Right lobe of liver (tissue), 6 donors: ENCODE data around the gene IGF2BP2. TPM values are rescaled to one million over a fixed set of nuclear protein-coding genes. Genes with fewer than 3 reads are reported as not detected.

Experiments used
- ATAC-seq, 4 donors: fragments of 200-7000 bp; cut with Tn5 transposase; one replicate each; pipeline ENCODE4 v1.9.1; 2020; ENCODE audit warnings: mild to moderate bottlenecking in 4 of 4, moderate library complexity in 4 of 4
- DNase-seq, 3 donors: peaks; one replicate each; pipeline ENCODE4 v3.0.0-alpha.2; 2020
- H3K27ac ChIP-seq, 3 donors: fragments of 200-600 bp; one replicate each; pipeline ENCODE4 v1.8.0; 2022
- H3K27me3 ChIP-seq, 2 donors: fragments of 200-600 bp; one replicate each; pipeline ENCODE4 v1.8.0; 2022
- H3K36me3 ChIP-seq, 4 donors: fragments of 200-600 bp; sonication (generic) in 1 of 4; one replicate each; pipeline versions ENCODE4 v1.5.1 to v1.8.0; 2017 to 2022; ENCODE audit warnings: control low read depth in 1 of 4
- H3K4me1 ChIP-seq, 4 donors: fragments of 200-600 bp; sonication (generic) in 1 of 4; one replicate each; pipeline versions ENCODE4 v1.5.1 to v1.8.0; 2017 to 2022; ENCODE audit warnings: control low read depth in 1 of 4
- H3K4me3 ChIP-seq, 3 donors: fragments of 200-600 bp; one replicate each; pipeline ENCODE4 v1.8.0; 2022
- H3K9me3 ChIP-seq, 4 donors: fragments of 200-600 bp; sonication (generic) in 1 of 4; one replicate each; pipeline versions ENCODE4 v1.5.1 to v1.8.0; 2017 to 2022; ENCODE audit warnings: control low read depth in 1 of 4
- POLR2A ChIP-seq: fragments of 450-650 bp; IDR thresholded peaks from one replicate; pipeline ENCODE4 v1.6.1; 2017; ENCODE audit warnings: antibody characterized with exemption, mild to moderate bottlenecking
- WGBS: methylation state at CpG from one replicate; pipeline ENCODE4 v1.1.6; 2018; ENCODE audit warnings: low coverage, low lambda C conversion rate; ENCODE audit not compliant: insufficient coverage; ENCODE audit errors: missing lambda C conversion rate; 5-methylcytosine and 5-hydroxymethylcytosine counted together
- intact Hi-C, 2 donors: fragments of 100-400 bp; cut with DNase I; formaldehyde crosslinking; loops; one replicate each; pipeline versions ENCODE4 v1.11.2 to v1.14.1; 2022
- total RNA-seq, 6 experiments: library from RNA; depleted of rRNA in 2 of 6; stranded (reverse); fragments of >200 nt in 2 of 6; fragmentation: NEBNext Ultra II Directional in 3 of 6; extraction: Animal tissue kit (Norgen Biotek cat#: 25700) in 3 of 6; gene quantifications; one replicate each; pipeline versions ENCODE4 v1.1.0 to v1.2.4, GENCODE V29; 2016 to 2023
- TF ChIP-seq, protein P1 (sequence below), 4 donors: fragments of 200-600 bp in 3 of 4; fragments of 450-650 bp in 1 of 4; IDR thresholded peaks; one replicate each; pipeline versions ENCODE4 v1.5.1 to v1.8.0; 2016 to 2022; ENCODE audit warnings: antibody characterized with exemption in 4 of 4, mild to moderate bottlenecking in 2 of 4
- donor health status: DM: no; HTN: yes; CAD: no.
- donor health status: DM: no; HTN: no; CAD: no.
- donor health status: DM: no; HTN: no; CAD: no.
- donor health status: DM: no; HTN: yes; CAD: no.
- donor health status: DM: no; HTN: yes; CAD: no.

The IGF2BP2 gene
- total RNA-seq, 6 experiments from 2014 or later: 0.99 to 3.0 (median 1.8) TPM

DNA sequence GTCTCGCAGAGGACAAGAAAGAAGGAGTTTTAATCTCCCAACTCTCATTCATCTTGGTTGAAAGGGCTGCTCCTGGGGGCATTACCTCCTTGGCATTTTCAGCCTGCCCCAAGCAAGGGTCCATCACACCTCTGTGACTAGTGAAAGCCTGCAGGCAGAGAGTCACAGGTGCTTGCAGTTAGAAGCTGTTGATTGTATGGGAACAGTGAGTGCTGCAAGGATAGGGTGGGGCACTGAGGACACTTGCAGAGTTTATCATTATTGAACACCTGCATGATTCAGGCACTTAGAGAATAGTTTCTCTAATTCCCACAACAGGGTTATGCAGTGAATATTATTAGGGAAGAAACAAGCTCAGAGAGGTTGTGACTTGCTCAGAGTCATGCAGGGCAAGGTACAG lies 41.7 kb upstream of the IGF2BP2 start:
- ATAC-seq: no peak
- no CpG with 5 or more reads among the region's 1 CpG for WGBS
- no peak for DNase-seq
- no peak overlapping the region for H3K27ac ChIP-seq
- TF ChIP-seq POLR2A: no peak
- TF ChIP-seq, protein P1, sequence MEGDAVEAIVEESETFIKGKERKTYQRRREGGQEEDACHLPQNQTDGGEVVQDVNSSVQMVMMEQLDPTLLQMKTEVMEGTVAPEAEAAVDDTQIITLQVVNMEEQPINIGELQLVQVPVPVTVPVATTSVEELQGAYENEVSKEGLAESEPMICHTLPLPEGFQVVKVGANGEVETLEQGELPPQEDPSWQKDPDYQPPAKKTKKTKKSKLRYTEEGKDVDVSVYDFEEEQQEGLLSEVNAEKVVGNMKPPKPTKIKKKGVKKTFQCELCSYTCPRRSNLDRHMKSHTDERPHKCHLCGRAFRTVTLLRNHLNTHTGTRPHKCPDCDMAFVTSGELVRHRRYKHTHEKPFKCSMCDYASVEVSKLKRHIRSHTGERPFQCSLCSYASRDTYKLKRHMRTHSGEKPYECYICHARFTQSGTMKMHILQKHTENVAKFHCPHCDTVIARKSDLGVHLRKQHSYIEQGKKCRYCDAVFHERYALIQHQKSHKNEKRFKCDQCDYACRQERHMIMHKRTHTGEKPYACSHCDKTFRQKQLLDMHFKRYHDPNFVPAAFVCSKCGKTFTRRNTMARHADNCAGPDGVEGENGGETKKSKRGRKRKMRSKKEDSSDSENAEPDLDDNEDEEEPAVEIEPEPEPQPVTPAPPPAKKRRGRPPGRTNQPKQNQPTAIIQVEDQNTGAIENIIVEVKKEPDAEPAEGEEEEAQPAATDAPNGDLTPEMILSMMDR (IDR thresholded peaks at IDR 0.05): no peak
- H3K4me3 ChIP-seq: no peak overlapping the region
- no peaks in the 10 kb centered on the region for H3K4me1 ChIP-seq
- H3K9me3 ChIP-seq: no peaks in the 10 kb centered on the region
- no peaks in the 10 kb centered on the region for H3K36me3 ChIP-seq
- intact Hi-C loops: no loop called here
- H3K27me3 ChIP-seq: no peaks in the 10 kb centered on the region

DNA sequence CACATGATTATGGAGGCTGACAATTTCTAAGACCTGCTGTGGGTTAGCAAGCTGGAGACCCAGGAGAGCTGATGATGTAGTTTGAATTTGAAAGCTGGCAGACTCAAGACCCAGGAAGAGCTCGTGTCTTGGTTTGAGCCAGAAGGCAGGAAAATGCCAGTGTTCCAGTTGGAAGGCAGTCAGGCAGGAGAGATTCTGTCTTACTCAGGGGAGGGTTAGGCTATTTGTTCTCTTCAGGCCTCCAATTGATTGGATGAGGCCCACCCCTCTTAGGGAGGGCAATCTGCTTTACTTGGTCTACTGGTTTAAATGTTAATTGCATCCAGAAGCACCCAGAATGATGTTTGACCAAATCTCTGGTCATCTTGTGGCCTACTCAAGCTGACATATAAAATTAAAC lies 40.4 kb upstream of the IGF2BP2 start:
- Histone ChIP-seq H3K4me3 (no peak overlapping the region), H3K27me3 (no peaks in the 10 kb centered on the region), H3K27ac (no peak overlapping the region), H3K36me3 (no peaks in the 10 kb centered on the region), H3K9me3 (no peaks in the 10 kb centered on the region), H3K4me1 (no peaks in the 10 kb centered on the region)
- no CpG with 5 or more reads among the region's 1 CpG for WGBS
- intact Hi-C loops: no loop called here
- ATAC-seq (no peak), DNase-seq (no peak)
- TF ChIP-seq, protein P1 (IDR thresholded peaks at IDR 0.05): no peak
- TF ChIP-seq POLR2A: no peak

DNA sequence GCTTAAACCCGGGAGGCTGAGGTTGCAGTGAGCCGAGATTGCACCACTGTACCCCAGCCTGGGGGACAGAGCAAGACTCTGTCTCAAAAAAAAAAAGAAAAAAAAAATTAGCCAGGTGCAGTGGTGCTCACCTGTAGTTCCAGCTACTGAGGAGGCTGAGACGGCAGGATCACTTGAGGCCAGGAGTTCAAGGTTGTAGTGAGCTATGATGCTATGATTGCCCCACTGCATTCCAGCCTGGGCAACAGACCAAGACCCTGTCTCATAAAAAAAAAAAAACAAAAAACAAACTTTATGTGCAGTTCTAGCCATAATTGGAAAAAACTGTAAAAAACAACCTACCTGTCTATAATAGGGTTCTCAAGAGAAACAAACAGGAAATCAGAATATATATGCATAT lies 39.9 kb upstream of the IGF2BP2 start:
- TF ChIP-seq, protein P1 (IDR thresholded peaks at IDR 0.05): no peak
- TF ChIP-seq POLR2A: no peak
- H3K9me3 ChIP-seq: no peaks in the 10 kb centered on the region
- no peaks in the 10 kb centered on the region for H3K36me3 ChIP-seq
- no peak for ATAC-seq
- no peak for DNase-seq
- no peaks in the 10 kb centered on the region for H3K27me3 ChIP-seq
- H3K27ac ChIP-seq: no peak overlapping the region
- no peaks in the 10 kb centered on the region for H3K4me1 ChIP-seq
- H3K4me3 ChIP-seq: no peak overlapping the region
- WGBS: 47% methylated on average over 3 of the region's 3 CpGs
- intact Hi-C loops: no loop called here

DNA sequence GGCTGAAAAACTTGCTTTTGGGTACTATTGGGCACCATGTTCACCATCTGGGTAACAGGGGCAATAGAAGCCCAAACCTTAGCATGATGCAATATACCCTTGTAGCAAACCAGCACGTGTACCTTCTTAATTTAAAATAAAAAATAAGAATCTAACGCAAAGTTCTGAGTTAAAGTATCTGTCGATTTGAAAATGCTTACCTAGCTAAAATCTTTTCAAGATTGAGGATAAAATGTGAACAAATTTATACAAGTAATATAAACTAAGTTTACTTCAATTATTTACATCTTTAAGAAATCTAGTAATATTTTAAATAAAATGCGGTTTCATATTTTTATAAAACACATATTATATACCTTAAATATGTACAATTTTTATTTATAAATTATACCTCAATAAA lies 38.1 kb upstream of the IGF2BP2 start:
- no peak overlapping the region for H3K4me3 ChIP-seq
- H3K27me3 ChIP-seq: no peaks in the 10 kb centered on the region
- no peaks in the 10 kb centered on the region for H3K4me1 ChIP-seq
- WGBS: 81% methylated on average over 4 of the region's 4 CpGs
- intact Hi-C loops: no loop called here
- no peak for DNase-seq
- H3K27ac ChIP-seq: no peak overlapping the region
- no peaks in the 10 kb centered on the region for H3K9me3 ChIP-seq
- no peak for ATAC-seq
- no peaks in the 10 kb centered on the region for H3K36me3 ChIP-seq
- TF ChIP-seq, protein P1 (IDR thresholded peaks at IDR 0.05): no peak
- no peak for TF ChIP-seq POLR2A
